SU-DHL-6 (cell line): ENCODE measurements around the gene PMPCB.
"Not testable (repeated sequence)": the region's sequence is repeated elsewhere in the genome, so short reads cannot be mapped to it uniquely, and the experiment has no call there.

Experiments used
- H2AFZ ChIP-seq: fragments of 200-600 bp; sonication (generic); 2 replicates; pipeline ENCODE4 v1.6.1; 2014; ENCODE audit warnings: low read depth, mild to moderate bottlenecking, moderate library complexity, mixed read lengths, antibody characterized with exemption, low read length; ENCODE audit not compliant: severe bottlenecking
- H3F3A ChIP-seq: fragments of 200-600 bp; shearing (Covaris generic); 2 replicates; pipeline ENCODE4 v1.6.0; 2016; ENCODE audit warnings: antibody characterized with exemption, mild to moderate bottlenecking; ENCODE audit not compliant: insufficient read depth
- H3K27ac ChIP-seq: fragments of 200-600 bp; sonication (generic); 2 replicates; pipeline ENCODE4 v1.5.1; 2016; ENCODE audit warnings: low read depth, mild to moderate bottlenecking, low read length, moderate library complexity, mixed read lengths
- H3K27me3 ChIP-seq: fragments of 200-600 bp; sonication (generic), shearing (Covaris generic); 2 replicates; pipeline ENCODE4 v1.6.0; 2014; ENCODE audit warnings: mild to moderate bottlenecking, low read length
- H3K36me3 ChIP-seq: fragments of 200-600 bp; sonication (generic); 2 replicates; pipeline ENCODE4 v1.6.1; 2014; ENCODE audit warnings: mild to moderate bottlenecking, low read length, mixed read lengths
- H3K4me2 ChIP-seq: fragments of 300-600, 200-600 bp; shearing (Covaris generic), sonication (generic); 2 replicates; pipeline ENCODE4 v1.6.0; 2014; ENCODE audit warnings: low read length, low read depth, mild to moderate bottlenecking; ENCODE audit not compliant: poor library complexity, severe bottlenecking
- H3K4me3 ChIP-seq: fragments of 200-600 bp; sonication (generic); 2 replicates; pipeline ENCODE4 v1.5.1; 2014; ENCODE audit warnings: antibody characterized with exemption, low read length, mild to moderate bottlenecking, mixed read lengths; ENCODE audit not compliant: insufficient read depth, poor library complexity, severe bottlenecking
- H3K79me2 ChIP-seq: fragments of 200-600 bp; sonication (generic); 2 replicates; pipeline ENCODE4 v1.6.1; 2014; ENCODE audit warnings: mild to moderate bottlenecking, low read length, moderate library complexity; ENCODE audit not compliant: insufficient read depth
- H3K9ac ChIP-seq: fragments of 200-600 bp; sonication (generic); 2 replicates; pipeline ENCODE4 v1.7.0; 2014; ENCODE audit warnings: mild to moderate bottlenecking, low read length
- H3K9me2 ChIP-seq: fragments of 200-600 bp; sonication (generic); replicated peaks from 2 replicates; pipeline ENCODE4 v1.6.1; 2014; ENCODE audit warnings: low read length; ENCODE audit not compliant: insufficient read depth
- H3K9me3 ChIP-seq: fragments of 200-600 bp; sonication (generic); 2 replicates; pipeline ENCODE4 v1.6.1; 2014; ENCODE audit warnings: low read length, mixed read lengths; ENCODE audit not compliant: insufficient read depth
- H4K20me1 ChIP-seq: fragments of 200-600 bp; sonication (generic); 2 replicates; pipeline ENCODE4 v1.6.1; 2014; ENCODE audit warnings: low read depth, mild to moderate bottlenecking, antibody characterized with exemption, low read length, moderate library complexity, mixed read lengths
- CTCF ChIP-seq: fragments of 200-600 bp; sonication (generic); IDR thresholded peaks from one replicate; pipeline ENCODE4 v1.5.1; 2017; ENCODE audit warnings: antibody characterized with exemption, mild to moderate bottlenecking, low read length, moderate library complexity; ENCODE audit not compliant: insufficient read depth, poor library complexity, severe bottlenecking
- EZH2phosphoT487 ChIP-seq: fragments of 200-600 bp; sonication (generic), shearing (Covaris generic); conservative IDR thresholded peaks from 2 replicates; pipeline ENCODE4 v1.6.1; 2018; ENCODE audit warnings: mild to moderate bottlenecking, antibody characterized with exemption, low read length, moderate library complexity, mixed read lengths

Gene PMPCB

GRCh38 chr7:103278195-103278594 is 19.0 kb upstream of the PMPCB start:
- H3F3A ChIP-seq, H3K27ac ChIP-seq, H3K36me3 ChIP-seq, H2AFZ ChIP-seq, H3K9me2 ChIP-seq, H3K9me3 ChIP-seq, H3K27me3 ChIP-seq, H3K9ac ChIP-seq, H4K20me1 ChIP-seq, H3K79me2 ChIP-seq: not testable (repeated sequence)
- H3K4me3 ChIP-seq, result peak overlapping the region; percentile 18
- peak overlapping the region; percentile 37 for H3K4me2 ChIP-seq

- Histone ChIP-seq H2AFZ (peak overlapping the region; percentile 98), H3K4me2 (peak overlapping the region; percentile 74), H3K9ac (peak overlapping the region; percentile 73), H3K27ac (peak overlapping the region; percentile 47), H3K4me3 (peak overlapping the region; percentile 75)
- H4K20me1 ChIP-seq, H3F3A ChIP-seq, H3K9me3 ChIP-seq, H3K79me2 ChIP-seq, H3K36me3 ChIP-seq, H3K27me3 ChIP-seq, H3K9me2 ChIP-seq: not testable (repeated sequence)
Observed at GRCh38 chr7:103279636-103279962, 17.6 kb upstream of the PMPCB start.

GRCh38 chr7:103279963-103280802 is 17.1 kb upstream of the PMPCB start:
- not testable (repeated sequence) for H3F3A ChIP-seq, H3K27me3 ChIP-seq, H3K9me3 ChIP-seq, H3K36me3 ChIP-seq, H3K9me2 ChIP-seq, H3K79me2 ChIP-seq, H4K20me1 ChIP-seq
- H3K27ac ChIP-seq, result peak overlapping the region; percentile 47
- peak overlapping the region; percentile 98 for H2AFZ ChIP-seq
- peak overlapping the region; percentile 74 for H3K4me2 ChIP-seq
- H3K9ac ChIP-seq, result peak overlapping the region; percentile 73
- peak overlapping the region; percentile 75 for H3K4me3 ChIP-seq

- not testable (repeated sequence) for H3K36me3 ChIP-seq, H3K27me3 ChIP-seq, H3K27ac ChIP-seq, H3K9me3 ChIP-seq, H3F3A ChIP-seq, H4K20me1 ChIP-seq, H3K79me2 ChIP-seq, H3K9me2 ChIP-seq
- Histone ChIP-seq H3K4me2 (peak overlapping the region; percentile 74), H2AFZ (peak overlapping the region; percentile 98), H3K9ac (peak overlapping the region; percentile 73), H3K4me3 (peak overlapping the region; percentile 75)
Observed at GRCh38 chr7:103280803-103281155, 16.5 kb upstream of the PMPCB start.

DNA sequence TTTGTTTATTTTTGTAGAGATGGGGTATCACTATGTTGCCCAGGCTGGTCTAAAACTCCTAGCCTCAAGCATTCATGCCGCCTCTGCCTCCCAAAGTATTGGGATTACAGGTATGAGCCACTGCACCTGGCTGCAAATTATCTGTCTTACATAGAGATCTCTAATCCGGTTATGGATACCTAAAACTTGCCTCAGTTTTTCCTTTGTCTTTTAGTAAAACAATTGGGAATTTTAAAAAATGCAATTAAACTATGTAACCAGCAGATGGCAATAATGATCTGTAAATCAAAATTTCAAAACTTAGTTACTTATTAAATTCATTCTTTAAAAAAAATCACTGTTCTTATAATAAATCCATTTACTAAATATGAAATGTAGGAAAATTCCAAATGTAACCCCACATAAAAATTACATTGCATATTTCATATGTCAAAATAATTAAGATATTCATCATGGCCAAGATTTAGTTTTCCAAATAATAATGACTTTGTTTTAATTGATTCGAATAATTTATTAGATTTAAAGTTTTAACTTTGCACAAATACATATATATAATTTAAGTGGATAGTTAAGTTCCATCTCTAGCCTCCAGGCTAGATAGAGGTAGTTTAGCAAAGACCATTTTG is 14.3 kb upstream of the PMPCB start:
- not testable (repeated sequence) for H3K4me2 ChIP-seq, H3K9me2 ChIP-seq, H3K4me3 ChIP-seq, H3K36me3 ChIP-seq, H3K27me3 ChIP-seq, H2AFZ ChIP-seq, H3K9me3 ChIP-seq, H3F3A ChIP-seq, H3K9ac ChIP-seq, H3K79me2 ChIP-seq, H4K20me1 ChIP-seq, H3K27ac ChIP-seq

DNA sequence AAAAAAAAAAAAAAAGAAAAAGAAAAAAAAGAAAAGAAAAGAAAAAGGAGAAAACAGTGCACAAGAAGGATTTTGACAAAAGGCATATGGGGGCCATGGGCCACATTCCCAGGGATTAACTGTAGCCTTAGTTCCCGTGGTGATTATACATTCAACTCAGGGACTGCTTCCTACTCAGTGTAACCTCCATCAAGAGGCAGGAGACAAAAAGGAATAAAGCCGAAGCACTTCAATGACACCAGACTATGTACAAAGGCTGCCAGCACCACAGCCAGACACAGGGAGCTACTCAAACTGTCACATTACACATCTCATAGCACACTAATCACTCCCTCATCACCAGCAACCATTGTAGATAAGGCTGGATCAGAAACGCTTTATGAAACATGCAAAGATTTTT is 5.1 kb upstream of the PMPCB start:
- H3K36me3 ChIP-seq, result no peaks in the 10 kb centered on the region
- H3K79me2 ChIP-seq, result no peaks in the 10 kb centered on the region
- H3K9me2 ChIP-seq, result no peaks in the 10 kb centered on the region
- no peak overlapping the region for H3K27ac ChIP-seq
- no peak overlapping the region for H3K9ac ChIP-seq
- H2AFZ ChIP-seq, result no peak overlapping the region
- H3K27me3 ChIP-seq, result no peaks in the 10 kb centered on the region
- no peaks in the 10 kb centered on the region for H3K9me3 ChIP-seq
- H3F3A ChIP-seq, result no peaks in the 10 kb centered on the region
- H3K4me3 ChIP-seq, result no peak overlapping the region
- H3K4me2 ChIP-seq, result no peak overlapping the region
- no peak for TF ChIP-seq EZH2phosphoT487
- TF ChIP-seq CTCF, result no peak
- H4K20me1 ChIP-seq, result no peaks in the 10 kb centered on the region
